Activated CD4-positive, alpha-beta T cell treated with anti-CD3 and anti-CD28 coated beads, Interleukin-2, Interleukin-4, amounts not matched to agents 100 ng/mL and 50 ng/mL, durations not matched to agents 16 hours and 8 hours (primary cell): ENCODE results near the gene EPHA3.
"Not testable (repeated sequence)": the region's sequence is repeated elsewhere in the genome, so short reads cannot be mapped to it uniquely, and the experiment has no call there.

ENCODE experiments used
- DNase-seq: peaks from one replicate; pipeline ENCODE4 v3.0.0-alpha.2; 2020; ENCODE audit warnings: low spot score

The EPHA3 gene

GRCh38 chr3:89287902-89288508 is 180.6 kb downstream of the EPHA3 start:
- no peak for DNase-seq

- DNase-seq: no peak
Observed at GRCh38 chr3:89289574-89290190, 182.3 kb downstream of the EPHA3 start.

- DNase-seq: no peak
Observed at GRCh38 chr3:89297199-89297598, 189.8 kb downstream of the EPHA3 start.

GRCh38 chr3:89300526-89300925 is 193.1 kb downstream of the EPHA3 start:
- DNase-seq: no peak

- DNase-seq: no peak
Observed at GRCh38 chr3:89300981-89301380, 193.6 kb downstream of the EPHA3 start.

- no peak for DNase-seq
Observed at GRCh38 chr3:89303701-89304100, 196.3 kb downstream of the EPHA3 start.

- DNase-seq: no peak
Observed at GRCh38 chr3:89306540-89306939, 199.1 kb downstream of the EPHA3 start.

- DNase-seq: no peak
Observed at GRCh38 chr3:89311581-89311980, 204.2 kb downstream of the EPHA3 start.

- no peak for DNase-seq
Observed at GRCh38 chr3:89312141-89312540, 204.7 kb downstream of the EPHA3 start.

GRCh38 chr3:89314454-89315098 is 207.2 kb downstream of the EPHA3 start:
- DNase-seq: no peak

GRCh38 chr3:89315750-89316470 is 208.5 kb downstream of the EPHA3 start:
- DNase-seq: no peak

- no peak for DNase-seq
Observed at GRCh38 chr3:89320186-89320585, 212.8 kb downstream of the EPHA3 start.

GRCh38 chr3:89326997-89327396 is 219.6 kb downstream of the EPHA3 start:
- DNase-seq: no peak

- DNase-seq: no peak
Observed at GRCh38 chr3:89332386-89332785, 225.0 kb downstream of the EPHA3 start.

GRCh38 chr3:89332793-89333192 is 225.4 kb downstream of the EPHA3 start:
- DNase-seq: no peak

- no peak for DNase-seq
Observed at GRCh38 chr3:89335693-89336092, 228.3 kb downstream of the EPHA3 start.

- no peak for DNase-seq
Observed at GRCh38 chr3:89340408-89340807, 233.0 kb downstream of the EPHA3 start.

GRCh38 chr3:89344076-89344475 is 236.7 kb downstream of the EPHA3 start:
- DNase-seq: no peak

GRCh38 chr3:89350935-89351334 is 243.5 kb downstream of the EPHA3 start:
- not testable (repeated sequence) for DNase-seq

- DNase-seq: no peak
Observed at GRCh38 chr3:89353465-89353864, 246.0 kb downstream of the EPHA3 start.

- DNase-seq: no peak
Observed at GRCh38 chr3:89358281-89358680, 250.9 kb downstream of the EPHA3 start.

GRCh38 chr3:89360156-89360555 is 252.7 kb downstream of the EPHA3 start:
- DNase-seq: no peak

- no peak for DNase-seq
Observed at GRCh38 chr3:89362496-89362895, 255.1 kb downstream of the EPHA3 start.
